ENCODE data around the gene SLX9.

The SLX9 gene

GRCh38 chr21:44977616-44978340 is 37.9 kb downstream of the SLX9 start:
- 97% methylated on average over 22 of the region's 22 CpGs for WGBS
- no peak overlapping the region for H2BK5ac ChIP-seq (ENCODE audit: low read depth, low read length, poor library complexity, severe bottlenecking)
- H3K27me3 ChIP-seq (ENCODE audit: control insufficient read depth in 1 of 2, insufficient read depth in 1 of 2, low read length in 2 of 2) = no peaks in the 10 kb centered on the region

GRCh38 chr21:44979687-44980561 is 40.1 kb downstream of the SLX9 start:
- Histone ChIP-seq H3K36me3 (ENCODE audit: control insufficient read depth in 1 of 2, insufficient read depth in 2 of 2, low read depth in 1 of 2, low read length in 2 of 2) (peaks cover 5 to 39% of the 10 kb centered on the region in 2 experiments), H3K9me3 (ENCODE audit: control insufficient read depth, low read length) (no peaks in the 10 kb centered on the region), H3K4me1 (ENCODE audit: control insufficient read depth, insufficient read depth, low read depth, low read length) (peaks cover 13% of the 10 kb centered on the region), H3K14ac (ENCODE audit: low read length in 2 of 2) (no peak overlapping the region), H3K79me1 (replicated peaks; ENCODE audit: low read length, poor library complexity, severe bottlenecking) (peaks cover 12% of the 10 kb centered on the region), H2BK15ac (ENCODE audit: low read depth, poor library complexity, severe bottlenecking) (no peak overlapping the region), H4K8ac (ENCODE audit: low read length) (no peak overlapping the region), H2AK5ac (ENCODE audit: low read length, severe bottlenecking) (no peak overlapping the region), H3K27ac (ENCODE audit: low read length, poor library complexity, severe bottlenecking) (no peak overlapping the region), H3K18ac (ENCODE audit: low read depth in 1 of 2, low read length in 2 of 2) (no peak overlapping the region), H3K4me2 (ENCODE audit: low read length, poor library complexity, severe bottlenecking) (no peak overlapping the region), H2BK120ac (ENCODE audit: low read depth, low read length) (no peak overlapping the region), H2BK12ac (ENCODE audit: low read length in 2 of 2) (no peak overlapping the region), H3K4me3 (ENCODE audit: insufficient read depth in 1 of 2, low read depth in 1 of 2, low read length in 2 of 2) (no peak overlapping the region), H4K91ac (ENCODE audit: low read length) (peak overlapping the region; percentile 78), H3K27me3 (ENCODE audit: control insufficient read depth in 1 of 2, insufficient read depth in 1 of 2, low read length in 2 of 2) (no peaks in the 10 kb centered on the region), H2BK5ac (ENCODE audit: low read depth, low read length, poor library complexity, severe bottlenecking) (no peak overlapping the region), H2AFZ (ENCODE audit: low read depth, low read length) (no peak overlapping the region), H3K4ac (ENCODE audit: low read depth in 1 of 2, low read length in 2 of 2) (no peak overlapping the region), H3K9ac (ENCODE audit: low read length) (no peak overlapping the region), H3K23ac (ENCODE audit: low read length in 2 of 2) (no peak overlapping the region)
- no peak for DNase-seq
- 89% methylated on average over 20 of the region's 20 CpGs for WGBS

More at GRCh38 chr21:44977616-44978340, 37.9 kb downstream of the SLX9 start:
- Histone ChIP-seq H2AK5ac (ENCODE audit: low read length, severe bottlenecking) (no peak overlapping the region), H3K4ac (ENCODE audit: low read depth in 1 of 2, low read length in 2 of 2) (no peak overlapping the region), H2BK120ac (ENCODE audit: low read depth, low read length) (no peak overlapping the region), H3K18ac (ENCODE audit: low read depth in 1 of 2, low read length in 2 of 2) (no peak overlapping the region), H2AFZ (ENCODE audit: low read depth, low read length) (no peak overlapping the region), H3K4me2 (ENCODE audit: low read length, poor library complexity, severe bottlenecking) (no peak overlapping the region), H2BK12ac (ENCODE audit: low read length in 2 of 2) (no peak overlapping the region), H2BK15ac (ENCODE audit: low read depth, poor library complexity, severe bottlenecking) (no peak overlapping the region), H4K91ac (ENCODE audit: low read length) (no peak overlapping the region), H3K23ac (ENCODE audit: low read length in 2 of 2) (no peak overlapping the region), H3K4me1 (ENCODE audit: control insufficient read depth, insufficient read depth, low read depth, low read length) (peaks cover 12% of the 10 kb centered on the region), H3K4me3 (ENCODE audit: insufficient read depth in 1 of 2, low read depth in 1 of 2, low read length in 2 of 2) (no peak overlapping the region), H3K27ac (ENCODE audit: low read length, poor library complexity, severe bottlenecking) (no peak overlapping the region), H3K79me1 (replicated peaks; ENCODE audit: low read length, poor library complexity, severe bottlenecking) (peaks cover 12% of the 10 kb centered on the region), H3K14ac (ENCODE audit: low read length in 2 of 2) (no peak overlapping the region), H3K36me3 (ENCODE audit: control insufficient read depth in 1 of 2, insufficient read depth in 2 of 2, low read depth in 1 of 2, low read length in 2 of 2) (peaks cover 10 to 47% of the 10 kb centered on the region in 2 experiments), H3K9ac (ENCODE audit: low read length) (no peak overlapping the region), H3K9me3 (ENCODE audit: control insufficient read depth, low read length) (no peaks in the 10 kb centered on the region), H4K8ac (ENCODE audit: low read length) (no peak overlapping the region)
- no peak for DNase-seq

GRCh38 chr21:44980562-44981489 is 41.0 kb downstream of the SLX9 start:
- Histone ChIP-seq H2BK5ac (ENCODE audit: low read depth, low read length, poor library complexity, severe bottlenecking) (no peak overlapping the region), H4K91ac (ENCODE audit: low read length) (no peak overlapping the region), H3K4me3 (ENCODE audit: insufficient read depth in 1 of 2, low read depth in 1 of 2, low read length in 2 of 2) (no peak overlapping the region), H3K4me1 (ENCODE audit: control insufficient read depth, insufficient read depth, low read depth, low read length) (peaks cover 12% of the 10 kb centered on the region), H3K23ac (ENCODE audit: low read length in 2 of 2) (no peak overlapping the region), H4K8ac (ENCODE audit: low read length) (no peak overlapping the region), H3K36me3 (ENCODE audit: control insufficient read depth in 1 of 2, insufficient read depth in 2 of 2, low read depth in 1 of 2, low read length in 2 of 2) (peaks cover 0 to 30% of the 10 kb centered on the region in 2 experiments), H3K79me1 (replicated peaks; ENCODE audit: low read length, poor library complexity, severe bottlenecking) (peaks cover 6% of the 10 kb centered on the region), H3K18ac (ENCODE audit: low read depth in 1 of 2, low read length in 2 of 2) (no peak overlapping the region), H2BK120ac (ENCODE audit: low read depth, low read length) (no peak overlapping the region), H3K14ac (ENCODE audit: low read length in 2 of 2) (no peak overlapping the region), H3K27me3 (ENCODE audit: control insufficient read depth in 1 of 2, insufficient read depth in 1 of 2, low read length in 2 of 2) (peaks cover 0 to 6% of the 10 kb centered on the region in 2 experiments), H3K9ac (ENCODE audit: low read length) (no peak overlapping the region), H3K4ac (ENCODE audit: low read depth in 1 of 2, low read length in 2 of 2) (no peak overlapping the region), H2AFZ (ENCODE audit: low read depth, low read length) (no peak overlapping the region), H2BK12ac (ENCODE audit: low read length in 2 of 2) (no peak overlapping the region), H3K9me3 (ENCODE audit: control insufficient read depth, low read length) (no peaks in the 10 kb centered on the region), H3K27ac (ENCODE audit: low read length, poor library complexity, severe bottlenecking) (no peak overlapping the region), H2BK15ac (ENCODE audit: low read depth, poor library complexity, severe bottlenecking) (no peak overlapping the region), H3K4me2 (ENCODE audit: low read length, poor library complexity, severe bottlenecking) (no peak overlapping the region), H2AK5ac (ENCODE audit: low read length, severe bottlenecking) (no peak overlapping the region)
- DNase-seq = no peak
- 91% methylated on average over 36 of the region's 38 CpGs for WGBS

All from mesenchymal stem cell (in vitro differentiated cells and primary cell).